ENCODE results near the gene CPLANE2. TPM values are rescaled to one million over a fixed set of nuclear protein-coding genes. Genes with fewer than 3 reads are reported as not detected.

CPLANE2 gene, protein sequence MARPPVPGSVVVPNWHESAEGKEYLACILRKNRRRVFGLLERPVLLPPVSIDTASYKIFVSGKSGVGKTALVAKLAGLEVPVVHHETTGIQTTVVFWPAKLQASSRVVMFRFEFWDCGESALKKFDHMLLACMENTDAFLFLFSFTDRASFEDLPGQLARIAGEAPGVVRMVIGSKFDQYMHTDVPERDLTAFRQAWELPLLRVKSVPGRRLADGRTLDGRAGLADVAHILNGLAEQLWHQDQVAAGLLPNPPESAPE
- total RNA-seq = 3.6 and 6.8 TPM in 2 replicates

GRCh38 chr1:16236511-16237342, at the start of gene CPLANE2:
Gene CPLANE2, minus strand, starts transcription at chr1:16237183. Its CDS starts 441 bp downstream, at chr1:16236742.

GRCh38 chr1:16212251-16212961, 24.6 kb downstream of the CPLANE2 start, which contains the start of gene ARHGEF19:
Gene ARHGEF19, minus strand, starts transcription at chr1:16212652. Its CDS starts 3,598 bp downstream, at chr1:16209054.

Other genes with a start within 250 kb of the CPLANE2 start
- not detected in 2 replicates for gene SRARP, start 232.9 kb downstream of the CPLANE2 start, total RNA-seq
- gene HSPB7, start 219.1 kb downstream of the CPLANE2 start, total RNA-seq = 2.0 and 22.6 TPM in 2 replicates
- gene CLCNKA, start 215.1 kb downstream of the CPLANE2 start, total RNA-seq = under 0.01 TPM in 1 of 2 replicates, not detected in the other
- 0.09 and 0.23 TPM in 2 replicates for gene CLCNKB, start 193.4 kb downstream of the CPLANE2 start, total RNA-seq
- 0.23 and 1.3 TPM in 2 replicates for gene FAM131C, start 163.5 kb downstream of the CPLANE2 start, total RNA-seq
- 14.6 and 21.6 TPM in 2 replicates for gene EPHA2, start 81.1 kb downstream of the CPLANE2 start, total RNA-seq
- gene ARHGEF19, start 24.5 kb downstream of the CPLANE2 start, total RNA-seq = 6.6 and 8.6 TPM in 2 replicates
- gene FBXO42, start 115.3 kb upstream of the CPLANE2 start, total RNA-seq = 12.8 and 24.6 TPM in 2 replicates
- 54.7 and 56.2 TPM in 2 replicates for gene SZRD1, start 130.1 kb upstream of the CPLANE2 start, total RNA-seq
- not detected in 2 replicates for gene SPATA21, start 200.2 kb upstream of the CPLANE2 start, total RNA-seq
- gene NECAP2, start 203.5 kb upstream of the CPLANE2 start, total RNA-seq = 69.1 and 90.8 TPM in 2 replicates